Aorta (tissue), 5 donors: Measurements from ENCODE around the gene PCDHB1. TPM values are rescaled to one million over a fixed set of nuclear protein-coding genes. Genes with fewer than 3 reads are reported as not detected.
"Not testable (repeated sequence)": the region's sequence is repeated elsewhere in the genome, so short reads cannot be mapped to it uniquely, and the experiment has no call there.

Source experiments
- ATAC-seq: fragments of 200-7000 bp; cut with Tn5 transposase; one replicate; pipeline ENCODE4 v1.9.1; 2022; ENCODE audit warnings: moderate library complexity; ENCODE audit not compliant: low FRiP score
- DNase-seq, 2 donors: peaks; one replicate each; pipeline ENCODE4 v3.0.0-alpha.2; 2020
- H3K27ac ChIP-seq, 2 donors: one replicate each; pipeline ENCODE4 v1.5.1; 2013; ENCODE audit warnings: low read length in 2 of 2, mild to moderate bottlenecking in 2 of 2, moderate library complexity in 2 of 2, control low read depth in 1 of 2, inconsistent platforms in 1 of 2, low read depth in 1 of 2
- H3K27me3 ChIP-seq, 2 donors: one replicate each; pipeline ENCODE4 v1.6.1; 2013; ENCODE audit warnings: control low read depth in 1 of 2, low read length in 1 of 2, mild to moderate bottlenecking in 1 of 2, moderate library complexity in 1 of 2; ENCODE audit not compliant: insufficient read depth in 2 of 2, control insufficient read depth in 1 of 2
- H3K36me3 ChIP-seq, 2 donors: one replicate each; pipeline ENCODE4 v1.6.1; 2013; ENCODE audit warnings: control low read depth in 1 of 2, low read length in 1 of 2, mild to moderate bottlenecking in 1 of 2; ENCODE audit not compliant: insufficient read depth in 2 of 2, control insufficient read depth in 1 of 2
- H3K4me1 ChIP-seq, 2 donors: one replicate each; pipeline ENCODE4 v1.6.1; 2013; ENCODE audit warnings: low read length in 2 of 2, control low read depth in 1 of 2, mild to moderate bottlenecking in 1 of 2, moderate library complexity in 1 of 2; ENCODE audit not compliant: insufficient read depth in 2 of 2, control insufficient read depth in 1 of 2
- H3K4me3 ChIP-seq, 2 donors: one replicate each; pipeline ENCODE4 v1.5.1; 2013; ENCODE audit warnings: low read length in 2 of 2, control low read depth in 1 of 2, mild to moderate bottlenecking in 1 of 2
- H3K9me3 ChIP-seq: one replicate; pipeline ENCODE4 v1.6.1; 2013; ENCODE audit warnings: mild to moderate bottlenecking, low read length; ENCODE audit not compliant: control insufficient read depth
- WGBS, 2 donors: extraction: QIAGEN DNeasy Blood & Tissue Kit; methylation state at CpG; one replicate each; pipeline ENCODE4 v1.1.7; 2013; 5-methylcytosine and 5-hydroxymethylcytosine counted together
- intact Hi-C, 2 donors: fragments of 100-400 bp; cut with DNase I; formaldehyde crosslinking; loops; one replicate each; pipeline versions ENCODE4 v1.14.2 to v1.15.0; 2022
- polyA plus RNA-seq, 2 donors: library from polyadenylated mRNA; stranded (reverse); fragments of 200-250 nt; gene quantifications; one replicate each; pipeline ENCODE4 v1.2.3, GENCODE V29; 2013
- total RNA-seq, 2 donors: library from RNA; stranded (reverse); fragmentation: NEBNext Ultra II Directional; extraction: Animal tissue kit (Norgen Biotek cat#: 25700); gene quantifications; one replicate each; pipeline ENCODE4 v1.2.1, GENCODE V29; 2021
- donor health status: healthy with polysubstance abuse.
- donor health status: Bipolar disorder and iron deficiency.
- donor health status: DM: no; HTN: no; CAD: no.
- donor health status: DM: no; HTN: no; CAD: no.
- donor health status: DM: yes; HTN: yes; CAD: no.

The PCDHB1 gene
- total and polyA plus RNA-seq, 4 donors: not detected

DNA sequence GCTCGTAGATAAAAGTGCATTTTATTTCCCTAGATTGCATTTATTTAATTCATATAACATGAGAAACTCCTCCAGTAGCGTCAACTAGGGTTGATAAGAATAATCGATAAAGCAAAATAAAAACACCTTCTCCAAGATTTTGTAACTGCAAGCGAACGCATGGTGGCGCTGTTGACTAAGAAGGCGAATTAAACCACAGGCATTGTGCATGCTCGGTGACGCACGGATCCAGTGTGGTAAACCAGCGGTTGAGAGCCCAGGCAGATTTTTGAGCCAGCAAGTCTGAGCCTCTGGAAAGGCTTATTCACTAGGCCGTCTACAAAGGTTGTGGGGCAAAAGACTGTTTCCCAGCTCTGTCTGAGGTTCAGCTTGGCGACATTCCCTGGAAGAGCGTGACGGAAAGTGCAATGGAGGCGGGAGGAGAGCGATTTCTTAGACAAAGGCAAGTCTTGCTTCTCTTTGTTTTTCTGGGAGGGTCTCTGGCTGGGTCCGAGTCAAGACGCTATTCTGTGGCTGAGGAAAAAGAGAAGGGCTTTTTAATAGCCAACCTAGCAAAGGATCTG, 49.1 kb downstream of the PCDHB1 start, which contains the start of gene PCDHB3:
Gene PCDHB3 (plus strand): TSS at position 231 of the 563 bp plus-strand sequence. CDS start 177 bp downstream, at position 408.
- DNase-seq (peak in 1 of 2 donors; percentile 55), ATAC-seq (no peak)
- no peaks in the 10 kb centered on the region for H3K36me3 ChIP-seq
- no peaks in the 10 kb centered on the region for H3K4me1 ChIP-seq
- WGBS, 2 donors: 14 to 18% methylated on average over 19 of the region's 19 CpGs
- no peaks in the 10 kb centered on the region for H3K27me3 ChIP-seq
- peak within 1 kb of the TSS in 1 of 2 donors; percentile 11 for H3K4me3 ChIP-seq
- intact Hi-C loops: no loop called here
- no peak within 1 kb of the TSS for H3K27ac ChIP-seq
- peaks cover 17% of the 10 kb centered on the region for H3K9me3 ChIP-seq

GRCh38 chr5:141101059-141101458, 49.9 kb downstream of the PCDHB1 start:
- ATAC-seq: no peak
- H3K9me3 ChIP-seq: peaks cover 11% of the 10 kb centered on the region
- H3K4me1 ChIP-seq: no peaks in the 10 kb centered on the region
- intact Hi-C loops: no loop called here
- DNase-seq: no peak
- no peaks in the 10 kb centered on the region for H3K27me3 ChIP-seq
- no peaks in the 10 kb centered on the region for H3K36me3 ChIP-seq
- WGBS, 2 donors: 28 to 33% methylated on average over 20 of the region's 20 CpGs
- no peak overlapping the region for H3K27ac ChIP-seq
- H3K4me3 ChIP-seq: peak overlapping the region in 1 of 2 donors; percentile 11

DNA sequence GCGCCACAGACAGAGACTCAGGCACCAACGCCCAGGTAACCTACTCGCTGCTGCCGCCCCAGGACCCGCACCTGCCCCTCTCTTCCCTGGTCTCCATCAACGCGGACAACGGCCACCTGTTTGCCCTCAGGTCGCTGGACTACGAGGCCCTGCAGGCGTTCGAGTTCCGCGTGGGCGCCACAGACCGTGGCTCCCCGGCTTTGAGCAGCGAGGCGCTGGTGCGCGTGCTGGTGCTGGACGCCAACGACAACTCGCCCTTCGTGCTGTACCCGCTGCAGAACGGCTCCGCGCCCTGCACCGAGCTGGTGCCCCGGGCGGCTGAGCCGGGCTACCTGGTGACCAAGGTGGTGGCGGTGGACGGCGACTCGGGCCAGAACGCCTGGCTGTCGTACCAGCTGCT, 50.9 kb downstream of the PCDHB1 start:
- WGBS, 2 donors: 27 to 35% methylated on average over 23 to 39 of the region's 39 CpGs

DNA sequence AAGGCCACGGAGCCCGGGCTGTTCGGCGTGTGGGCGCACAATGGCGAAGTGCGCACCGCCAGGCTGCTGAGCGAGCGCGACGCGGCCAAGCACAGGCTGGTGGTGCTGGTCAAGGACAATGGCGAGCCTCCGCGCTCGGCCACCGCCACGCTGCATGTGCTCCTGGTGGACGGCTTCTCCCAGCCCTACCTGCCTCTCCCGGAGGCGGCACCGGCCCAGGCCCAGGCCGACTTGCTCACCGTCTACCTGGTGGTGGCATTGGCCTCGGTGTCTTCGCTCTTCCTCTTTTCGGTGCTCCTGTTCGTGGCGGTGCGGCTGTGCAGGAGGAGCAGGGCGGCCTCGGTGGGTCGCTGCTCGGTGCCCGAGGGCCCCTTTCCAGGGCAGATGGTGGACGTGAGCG, 51.3 kb downstream of the PCDHB1 start:
- 21 to 34% methylated on average over 17 to 36 of the region's 38 CpGs for WGBS, 2 donors
- intact Hi-C loops, ATAC-seq, H3K27me3 ChIP-seq, H3K27ac ChIP-seq, H3K4me1 ChIP-seq, H3K4me3 ChIP-seq, H3K36me3 ChIP-seq, DNase-seq: not testable (repeated sequence)
- H3K9me3 ChIP-seq: peaks cover 11% of the 10 kb centered on the region

More for the DNA sequence above, 50.9 kb downstream of the PCDHB1 start:
- H3K4me3 ChIP-seq, H3K36me3 ChIP-seq, H3K4me1 ChIP-seq, intact Hi-C loops, ATAC-seq, H3K27ac ChIP-seq, H3K27me3 ChIP-seq, DNase-seq: not testable (repeated sequence)
- H3K9me3 ChIP-seq: peaks cover 11% of the 10 kb centered on the region

DNA sequence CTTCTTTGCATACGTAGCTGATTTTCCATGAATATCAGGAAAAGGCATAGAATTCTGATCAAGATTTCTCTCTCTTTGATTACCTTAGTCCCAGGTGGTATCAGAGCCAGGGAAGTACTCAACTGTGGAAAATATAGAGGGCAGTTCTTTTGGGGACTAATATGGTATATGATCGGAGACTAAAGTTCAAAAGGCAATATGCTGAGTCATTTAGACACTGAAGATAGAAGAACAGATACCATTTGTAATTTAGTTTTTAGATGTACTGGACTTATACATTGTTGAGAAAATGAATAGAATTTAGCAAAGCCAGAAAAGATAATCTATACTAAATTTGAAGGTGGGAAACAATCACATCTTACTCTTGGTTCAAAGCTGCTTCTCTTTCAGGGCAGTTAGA, 54.2 kb downstream of the PCDHB1 start:
- intact Hi-C loops: no loop called here
- ATAC-seq: no peak
- 61 to 88% methylated on average over 2 of the region's 2 CpGs for WGBS, 2 donors

More for the DNA sequence above, 54.2 kb downstream of the PCDHB1 start:
- Histone ChIP-seq H3K36me3 (no peaks in the 10 kb centered on the region), H3K4me3 (no peak overlapping the region), H3K4me1 (no peaks in the 10 kb centered on the region), H3K9me3 (peaks cover 14% of the 10 kb centered on the region), H3K27ac (no peak overlapping the region), H3K27me3 (no peaks in the 10 kb centered on the region)
- DNase-seq: no peak

Other genes with a start within 250 kb of the PCDHB1 start
- under 1 TPM; 0.78 to 0.90 TPM for gene PCDHA4, start 244.3 kb upstream of the PCDHB1 start, total RNA-seq
- under 1 TPM in 1 of 2 donors, not detected in 1; 0.05 TPM for gene PCDHA4, start 244.3 kb upstream of the PCDHB1 start, polyA plus RNA-seq
- gene PCDHA5, start 229.8 kb upstream of the PCDHB1 start, total RNA-seq: under 1 TPM; 0.24 to 0.26 TPM
- under 1 TPM in 1 of 2 donors, not detected in 1; 0.08 TPM for gene PCDHA5, start 229.8 kb upstream of the PCDHB1 start, polyA plus RNA-seq
- under 1 TPM; 0.36 to 0.45 TPM for gene PCDHA6, start 223.4 kb upstream of the PCDHB1 start, total RNA-seq
- gene PCDHA6, start 223.4 kb upstream of the PCDHB1 start, polyA plus RNA-seq: under 1 TPM in 1 of 2 donors, not detected in 1; 0.64 TPM
- gene PCDHA7, start 217.1 kb upstream of the PCDHB1 start, total RNA-seq: under 1 TPM; 0.32 to 0.57 TPM
- under 1 TPM in 1 of 2 donors, not detected in 1; 0.13 TPM for gene PCDHA7, start 217.1 kb upstream of the PCDHB1 start, polyA plus RNA-seq
- gene PCDHA8, start 210.2 kb upstream of the PCDHB1 start, total RNA-seq: under 1 TPM; 0.16 to 0.36 TPM
- not detected for gene PCDHA8, start 210.2 kb upstream of the PCDHB1 start, polyA plus RNA-seq
- under 1 TPM; 0.13 to 0.36 TPM for gene PCDHA9, start 203.0 kb upstream of the PCDHB1 start, total RNA-seq
- not detected for gene PCDHA9, start 203.0 kb upstream of the PCDHB1 start, polyA plus RNA-seq
- under 1 TPM; 0.65 to 0.69 TPM for gene PCDHA10, start 195.5 kb upstream of the PCDHB1 start, total RNA-seq
- gene PCDHA10, start 195.5 kb upstream of the PCDHB1 start, polyA plus RNA-seq: under 1 TPM in 1 of 2 donors, not detected in 1; 0.03 TPM
- gene PCDHA11, start 182.4 kb upstream of the PCDHB1 start, total RNA-seq: under 1 TPM; 0.19 to 0.27 TPM
- gene PCDHA11, start 182.4 kb upstream of the PCDHB1 start, polyA plus RNA-seq: not detected
- gene PCDHA12, start 176.1 kb upstream of the PCDHB1 start, total RNA-seq: under 1 TPM in 1 of 2 donors, not detected in 1; 0.57 TPM
- under 1 TPM in 1 of 2 donors, not detected in 1; 0.05 TPM for gene PCDHA12, start 176.1 kb upstream of the PCDHB1 start, polyA plus RNA-seq
- under 1 TPM; 0.15 to 0.16 TPM for gene PCDHA13, start 169.2 kb upstream of the PCDHB1 start, total RNA-seq
- gene PCDHA13, start 169.2 kb upstream of the PCDHB1 start, polyA plus RNA-seq: not detected
- under 1 TPM; 0.15 to 0.36 TPM for gene PCDHAC1, start 125.1 kb upstream of the PCDHB1 start, total RNA-seq
- not detected for gene PCDHAC1, start 125.1 kb upstream of the PCDHB1 start, polyA plus RNA-seq
- 1 to 10 TPM; 1.4 to 1.9 TPM for gene PCDHAC2, start 84.9 kb upstream of the PCDHB1 start, total RNA-seq
- gene PCDHAC2, start 84.9 kb upstream of the PCDHB1 start, polyA plus RNA-seq: under 1 TPM; 0.25 to 0.49 TPM
- 1 to 10 TPM; 3.1 to 4.1 TPM for gene PCDHB2, start 43.2 kb downstream of the PCDHB1 start, total RNA-seq
- gene PCDHB2, start 43.2 kb downstream of the PCDHB1 start, polyA plus RNA-seq: 1 to 10 TPM in 1 of 2 donors, under 1 TPM in 1; 0.50 to 2.6 TPM
- gene PCDHB3, start 49.1 kb downstream of the PCDHB1 start, total RNA-seq: 1 to 10 TPM; 2.0 to 2.9 TPM
- gene PCDHB3, start 49.1 kb downstream of the PCDHB1 start, polyA plus RNA-seq: 1 to 10 TPM in 1 of 2 donors, under 1 TPM in 1; 0.25 to 1.2 TPM
- 1 to 10 TPM; 6.2 to 9.1 TPM for gene PCDHB4, start 70.4 kb downstream of the PCDHB1 start, total RNA-seq
- gene PCDHB4, start 70.4 kb downstream of the PCDHB1 start, polyA plus RNA-seq: 1 to 10 TPM in 1 of 2 donors, under 1 TPM in 1; 0.88 to 5.8 TPM
- 1 to 10 TPM; 4.1 to 4.2 TPM for gene PCDHB5, start 83.8 kb downstream of the PCDHB1 start, total RNA-seq
- gene PCDHB5, start 83.8 kb downstream of the PCDHB1 start, polyA plus RNA-seq: 1 to 10 TPM in 1 of 2 donors, under 1 TPM in 1; 0.63 to 3.0 TPM
- 1 to 10 TPM; 1.9 to 2.7 TPM for gene PCDHB6, start 98.7 kb downstream of the PCDHB1 start, total RNA-seq
- gene PCDHB6, start 98.7 kb downstream of the PCDHB1 start, polyA plus RNA-seq: 1 to 10 TPM in 1 of 2 donors, under 1 TPM in 1; 0.63 to 2.6 TPM
- gene PCDHB7, start 121.3 kb downstream of the PCDHB1 start, total RNA-seq: 1 to 10 TPM; 5.0 to 6.7 TPM
- gene PCDHB7, start 121.3 kb downstream of the PCDHB1 start, polyA plus RNA-seq: 1 to 10 TPM; 2.3 to 5.5 TPM
- gene PCDHB8, start 126.4 kb downstream of the PCDHB1 start, total RNA-seq: 1 to 10 TPM; 4.1 to 4.3 TPM
- under 1 TPM in 1 of 2 donors, not detected in 1; 0.77 TPM for gene PCDHB8, start 126.4 kb downstream of the PCDHB1 start, polyA plus RNA-seq
- gene PCDHB16, start 131.0 kb downstream of the PCDHB1 start, total RNA-seq: 1 to 10 TPM; 5.1 to 7.4 TPM
- 1 to 10 TPM in 1 of 2 donors, under 1 TPM in 1; 0.63 to 4.8 TPM for gene PCDHB16, start 131.0 kb downstream of the PCDHB1 start, polyA plus RNA-seq
- 1 to 10 TPM; 3.0 to 3.8 TPM for gene PCDHB9, start 135.8 kb downstream of the PCDHB1 start, total RNA-seq
- gene PCDHB9, start 135.8 kb downstream of the PCDHB1 start, polyA plus RNA-seq: 1 to 10 TPM in 1 of 2 donors, under 1 TPM in 1; 0.25 to 2.1 TPM
- gene PCDHB10, start 141.0 kb downstream of the PCDHB1 start, total RNA-seq: 1 to 10 TPM; 3.6 to 7.7 TPM
- 1 to 10 TPM in 1 of 2 donors, under 1 TPM in 1; 0.25 to 4.5 TPM for gene PCDHB10, start 141.0 kb downstream of the PCDHB1 start, polyA plus RNA-seq
- 10 to 100 TPM in 1 of 2 donors, 1 to 10 TPM in 1; 8.1 to 15.3 TPM for gene PCDHB11, start 148.3 kb downstream of the PCDHB1 start, total RNA-seq
- 1 to 10 TPM; 2.9 to 4.7 TPM for gene PCDHB11, start 148.3 kb downstream of the PCDHB1 start, polyA plus RNA-seq
- gene PCDHB12, start 157.3 kb downstream of the PCDHB1 start, total RNA-seq: 1 to 10 TPM; 5.7 to 6.7 TPM
- gene PCDHB12, start 157.3 kb downstream of the PCDHB1 start, polyA plus RNA-seq: 1 to 10 TPM in 1 of 2 donors, under 1 TPM in 1; 0.75 to 2.9 TPM
- 1 to 10 TPM; 4.2 to 6.7 TPM for gene PCDHB13, start 162.5 kb downstream of the PCDHB1 start, total RNA-seq
- 1 to 10 TPM in 1 of 2 donors, under 1 TPM in 1; 0.75 to 1.3 TPM for gene PCDHB13, start 162.5 kb downstream of the PCDHB1 start, polyA plus RNA-seq
- 10 to 100 TPM in 1 of 2 donors, 1 to 10 TPM in 1; 7.5 to 10.1 TPM for gene PCDHB14, start 172.0 kb downstream of the PCDHB1 start, total RNA-seq
- gene PCDHB14, start 172.0 kb downstream of the PCDHB1 start, polyA plus RNA-seq: 1 to 10 TPM; 1.0 to 5.0 TPM
- 10 to 100 TPM in 1 of 2 donors, 1 to 10 TPM in 1; 8.7 to 10.9 TPM for gene PCDHB15, start 194.0 kb downstream of the PCDHB1 start, total RNA-seq
- gene PCDHB15, start 194.0 kb downstream of the PCDHB1 start, polyA plus RNA-seq: 10 to 100 TPM in 1 of 2 donors, 1 to 10 TPM in 1; 4.4 to 12.1 TPM